GM12878 (cell line): ENCODE results near the gene MRPL55. TPM values are rescaled to one million over a fixed set of nuclear protein-coding genes. Genes with fewer than 3 reads are reported as not detected.

ENCODE experiments used
- ATAC-seq: fragments of 200-7000 bp; cut with Tn5 transposase; 3 replicates; pipeline ENCODE4 v1.9.1; 2020; ENCODE audit warnings: mild to moderate bottlenecking, moderate library complexity
- BruUV-seq: library from RNA; stranded (reverse); fragments of 400-500 nt; replicated peaks from 2 replicates; lab custom pipeline; 2021; lab: Mats Ljungman, UMichigan
- CTCF ChIA-PET: fragments of 300-600 bp; sonication (Branson Sonifier 250); formaldehyde crosslinking; extraction: SDS; loops from one replicate; lab custom pipeline; 2021; ENCODE audit warnings: inconsistent platforms; lab: Yijun Ruan, JAX
- POLR2A ChIA-PET: fragments of 350-600 bp; formaldehyde crosslinking; extraction: SDS; loops from one replicate; lab custom pipeline; 2021; ENCODE audit warnings: inconsistent platforms; lab: Charles Lee
- RAD21 ChIA-PET: fragments of 300-600 bp; sonication (Branson Sonifier 250); formaldehyde crosslinking; loops from one replicate; lab custom pipeline; 2023; ENCODE audit warnings: antibody characterized with exemption; ENCODE audit not compliant: unreplicated experiment; lab: Charles Lee
- SMC1A ChIA-PET: fragments of 300-600 bp; sonication (Branson Sonifier 250); formaldehyde crosslinking; loops from one replicate; lab custom pipeline; 2023; ENCODE audit not compliant: unreplicated experiment, uncharacterized antibody; lab: Charles Lee
- DNase-seq: peaks from one replicate; pipeline ENCODE4 v3.0.0-alpha.2; 2011; ENCODE audit warnings: low read depth, low spot score
- FAIRE-seq: peaks from 3 replicates; lab custom pipeline; 2011; peaks lifted over from hg19 to GRCh38; lab: Jason Lieb, UNC
- H2AFZ ChIP-seq: 2 replicates; pipeline ENCODE4 v1.6.0; 2011; ENCODE audit warnings: low read depth, low read length, control low read depth; ENCODE audit not compliant: control insufficient read depth
- H3K27ac ChIP-seq: 2 replicates; pipeline ENCODE4 v1.5.1; 2011; ENCODE audit warnings: control low read depth; ENCODE audit not compliant: control insufficient read depth, insufficient read depth
- H3K27me3 ChIP-seq, 2 experiments: replicated peaks in 1 of 2; 2 replicates each; pipeline versions ENCODE4 v1.6.0 to v1.6.1; 2011; ENCODE audit warnings: low read length in 1 of 2; ENCODE audit not compliant: control insufficient read depth in 2 of 2, insufficient read depth in 2 of 2
- H3K36me3 ChIP-seq, 2 experiments: 2 replicates each; pipeline ENCODE4 v1.5.1; 2011; ENCODE audit warnings: low read length in 1 of 2; ENCODE audit not compliant: control insufficient read depth in 2 of 2, insufficient read depth in 2 of 2
- H3K4me1 ChIP-seq: 2 replicates; pipeline ENCODE4 v1.6.1; 2011; ENCODE audit warnings: mild to moderate bottlenecking, low read length, moderate library complexity, mixed read lengths; ENCODE audit not compliant: control insufficient read depth, insufficient read depth
- H3K4me2 ChIP-seq: 2 replicates; pipeline ENCODE4 v1.6.0; 2011; ENCODE audit warnings: control low read depth; ENCODE audit not compliant: control insufficient read depth, insufficient read depth
- H3K4me3 ChIP-seq: fragments of 200-600 bp; sonication (generic); 2 replicates; pipeline ENCODE4 v1.5.1; 2016
- H3K79me2 ChIP-seq: 2 replicates; pipeline ENCODE4 v1.6.0; 2011; ENCODE audit warnings: low read length; ENCODE audit not compliant: control insufficient read depth, insufficient read depth
- H3K9ac ChIP-seq: 2 replicates; pipeline ENCODE4 v1.8.0; 2011; ENCODE audit warnings: low read length, control low read depth, mixed read lengths; ENCODE audit not compliant: control insufficient read depth, insufficient read depth
- H3K9me3 ChIP-seq: replicated peaks from 3 replicates; pipeline ENCODE4 v1.5.1; 2011; ENCODE audit warnings: mild to moderate bottlenecking, low read length; ENCODE audit not compliant: control insufficient read depth, insufficient read depth
- H4K20me1 ChIP-seq: 2 replicates; pipeline ENCODE4 v1.6.0; 2011; ENCODE audit not compliant: control insufficient read depth, insufficient read depth
- CBX5 ChIP-seq: sonication (generic); IDR thresholded peaks from 2 replicates; pipeline ENCODE4 v1.6.1; 2016; ENCODE audit warnings: low read depth, moderate library complexity, mild to moderate bottlenecking, inconsistent platforms
- CHD2 ChIP-seq: IDR thresholded peaks from 2 replicates; pipeline ENCODE4 v1.6.1; 2011; ENCODE audit warnings: low read depth, low read length, improper control_type of control experiment, borderline replicate concordance
- FOS ChIP-seq: IDR thresholded peaks from 3 replicates; pipeline ENCODE4 v1.6.1; 2011; ENCODE audit warnings: borderline replicate concordance; ENCODE audit not compliant: insufficient read length; ENCODE audit errors: extremely low read depth
- FOXK2 ChIP-seq: fragments of 450-650 bp; IDR thresholded peaks from 2 replicates; pipeline ENCODE4 v1.6.1; 2017; ENCODE audit warnings: mild to moderate bottlenecking, moderate library complexity
- HDAC2 ChIP-seq: fragments of 200-600 bp; sonication (generic); IDR thresholded peaks from 2 replicates; pipeline ENCODE4 v1.6.1; 2017
- MEF2B ChIP-seq: fragments of 450-650 bp; IDR thresholded peaks from 2 replicates; pipeline ENCODE4 v1.6.1; 2018; ENCODE audit warnings: mild to moderate bottlenecking, moderate library complexity; ENCODE audit not compliant: partially characterized antibody, poor library complexity, severe bottlenecking
- PAX5 ChIP-seq: IDR thresholded peaks from 2 replicates; pipeline ENCODE4 v1.6.1; 2011; ENCODE audit warnings: low read depth, low read length, borderline replicate concordance
- POLR2AphosphoS5 ChIP-seq: IDR thresholded peaks from 2 replicates; pipeline ENCODE4 v1.6.1; 2011; ENCODE audit warnings: mild to moderate bottlenecking, low read length, inconsistent platforms
- RELA ChIP-seq: fragments of 450-650 bp; IDR thresholded peaks from 2 replicates; pipeline ENCODE4 v1.8.0; 2014; ENCODE audit warnings: borderline replicate concordance; ENCODE audit not compliant: partially characterized antibody
- SREBF1 ChIP-seq: IDR thresholded peaks from 2 replicates; pipeline ENCODE4 v1.6.1; 2012; ENCODE audit warnings: mild to moderate bottlenecking, low read length
- TCF7 ChIP-seq: IDR thresholded peaks from 2 replicates; pipeline ENCODE4 v1.6.1; 2014; ENCODE audit warnings: antibody characterized with exemption, borderline replicate concordance
- WGBS: methylation state at CpG from one replicate; pipeline ENCODE4 v1.1.6; 2016; ENCODE audit warnings: low lambda C conversion rate; ENCODE audit not compliant: insufficient replicate concordance, insufficient coverage; ENCODE audit errors: missing lambda C conversion rate; 5-methylcytosine and 5-hydroxymethylcytosine counted together
- in situ Hi-C: fragments of 300-500 bp; cut with MboI; formaldehyde crosslinking; loops from 9 replicates; pipeline ENCODE4 v1.14.3; 2018; ENCODE audit warnings: mixed read lengths
- intact Hi-C: fragments of 100-400 bp; cut with micrococcal nuclease; formaldehyde crosslinking; loops from one replicate; pipeline ENCODE4 v1.14.2; 2022; ENCODE audit not compliant: unreplicated experiment
- polyA plus RNA-seq, 11 experiments: library from polyadenylated mRNA; depleted of rRNA in 4 of 11; unstranded in 6 of 11; stranded (reverse) in 5 of 11; fragments of >200 nt; fragmentation: Nextera tagmentation in 4 of 11; fragmentation: Illumina TruSeq in 1 of 11; extraction: Ambion mirVana in 4 of 11; extraction: Trizol in 1 of 11; gene quantifications; 1 replicate in 1 of 11; 2 replicates in 10 of 11; pipeline versions ENCODE4 v1.2.1 to v1.2.3, GENCODE V29; 2011 to 2016; ENCODE audit warnings: inconsistent platforms in 2 of 11, missing spikeins in 2 of 11, low read depth in 1 of 11
- total RNA-seq, 4 experiments: library from RNA; depleted of rRNA in 3 of 4; stranded (reverse); fragments of >200 nt in 3 of 4; fragmentation: Illumina TruSeq in 1 of 4; extraction: Trizol in 1 of 4; gene quantifications; 2 replicates each; pipeline versions ENCODE4 v1.2.1 to v1.2.3, GENCODE V29; 2013 to 2021
- TF ChIP-seq, protein P1 (sequence below): IDR thresholded peaks from 2 replicates; pipeline ENCODE4 v1.6.1; 2012; ENCODE audit warnings: low read depth, low read length, improper control_type of control experiment

Gene MRPL55
- total and polyA plus RNA-seq, 10 of the 15 experiments (the other 5 are each of a cell fraction or from before 2014, with no cell fraction given), result 15.1 to 143 (median 55.8) TPM

DNA sequence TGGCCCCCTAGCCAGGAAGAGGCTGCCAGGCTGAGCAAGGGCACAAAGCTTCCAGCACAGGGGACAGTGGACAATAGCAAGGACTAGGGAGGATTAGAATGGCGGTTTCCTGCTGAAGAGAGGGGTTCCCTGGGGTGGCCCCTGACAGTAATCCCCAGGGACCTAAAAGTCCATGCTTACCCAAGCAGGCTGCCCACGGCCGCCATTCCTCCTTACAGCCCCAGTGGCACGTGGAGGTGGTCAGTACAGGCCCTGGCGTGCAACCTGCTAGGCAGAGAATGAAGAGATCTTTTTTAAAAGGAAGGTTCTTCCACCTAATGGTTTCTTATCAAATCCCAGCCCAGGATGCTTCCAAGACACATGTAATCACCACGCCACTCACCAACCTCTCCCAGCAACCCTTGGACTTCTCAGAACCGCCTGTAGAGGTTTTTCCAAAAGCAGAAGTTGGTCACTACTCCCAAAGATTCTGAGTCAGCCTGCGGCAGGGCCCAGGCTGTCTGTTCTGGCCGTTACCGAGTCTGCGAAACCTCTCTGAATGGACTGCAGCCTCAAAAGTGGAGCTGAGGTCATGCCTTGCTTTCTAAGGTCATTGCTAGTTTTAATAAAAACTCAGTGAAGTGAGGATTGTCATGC, 926 bp downstream of the MRPL55 start:
- H3K79me2 ChIP-seq, result peaks cover 17% of the 10 kb centered on the region
- intact Hi-C loops (loop anchor here (2.0 kb wide), 1 partner anchor 33 kb away; the partner anchor contains the start of gene GUK1), in situ Hi-C loops (no loop called here)
- H3K9me3 ChIP-seq, result no peaks in the 10 kb centered on the region
- no TSS peak for BruUV-seq
- H3K27me3 ChIP-seq, result no peaks in the 10 kb centered on the region
- ChIA-PET CTCF (no interaction called here), SMC1A (no interaction called here), POLR2A (interaction anchor here (2.1 kb wide), 1 partner anchor 58 kb away, joined by 7 read pairs; the partner anchor contains the start of gene IBA57), RAD21 (no interaction called here)
- peaks cover 4 to 5% of the 10 kb centered on the region in 2 experiments; a peak in 3 of 4 replicates for H3K36me3 ChIP-seq
- no peak overlapping the region for H2AFZ ChIP-seq
- ATAC-seq (no peak), FAIRE-seq (no peak), DNase-seq (no peak)
- H3K4me2 ChIP-seq, result peak overlapping the region; percentile 89
- peak overlapping the region; percentile 39 for H3K27ac ChIP-seq
- H4K20me1 ChIP-seq, result no peaks in the 10 kb centered on the region
- WGBS, result 13% methylated on average over 11 of the region's 11 CpGs
- TF ChIP-seq TCF7 (no peak), HDAC2 (no peak), SREBF1 (no peak), MEF2B (no peak), CHD2 (no peak), RELA (no peak), PAX5 (no peak), POLR2AphosphoS5 (no peak), CBX5 (no peak), FOS (no peak), FOXK2 (no peak)
- TF ChIP-seq, protein P1, sequence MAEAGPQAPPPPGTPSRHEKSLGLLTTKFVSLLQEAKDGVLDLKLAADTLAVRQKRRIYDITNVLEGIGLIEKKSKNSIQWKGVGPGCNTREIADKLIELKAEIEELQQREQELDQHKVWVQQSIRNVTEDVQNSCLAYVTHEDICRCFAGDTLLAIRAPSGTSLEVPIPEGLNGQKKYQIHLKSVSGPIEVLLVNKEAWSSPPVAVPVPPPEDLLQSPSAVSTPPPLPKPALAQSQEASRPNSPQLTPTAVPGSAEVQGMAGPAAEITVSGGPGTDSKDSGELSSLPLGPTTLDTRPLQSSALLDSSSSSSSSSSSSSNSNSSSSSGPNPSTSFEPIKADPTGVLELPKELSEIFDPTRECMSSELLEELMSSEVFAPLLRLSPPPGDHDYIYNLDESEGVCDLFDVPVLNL, result no peak
- H3K4me3 ChIP-seq, result peak overlapping the region; percentile 93
- H3K9ac ChIP-seq, result peak overlapping the region; percentile 85
- H3K4me1 ChIP-seq, result peaks cover 17% of the 10 kb centered on the region
